Uterus (tissue), 4 donors: ENCODE results near the gene DIO3. TPM values are rescaled to one million over a fixed set of nuclear protein-coding genes. Genes with fewer than 3 reads are reported as not detected.

Experiments used
- DNase-seq, 2 donors: peaks; one replicate each; pipeline ENCODE4 v3.0.0-alpha.2; 2019 to 2020
- H3K27ac ChIP-seq, 2 donors: fragments of 200-600 bp; sonication (generic); 1 replicate in 1 of 2; 2 replicates in 1 of 2; pipeline ENCODE4 v1.5.1; 2016 to 2018
- H3K27me3 ChIP-seq, 2 donors: fragments of 200-600 bp; sonication (generic); one replicate each; pipeline ENCODE4 v1.5.1; 2018 to 2019; ENCODE audit warnings: control low read depth in 1 of 2
- H3K36me3 ChIP-seq, 2 donors: fragments of 200-600 bp; sonication (generic); one replicate each; pipeline ENCODE4 v1.5.1; 2019; ENCODE audit warnings: control low read depth in 1 of 2
- H3K4me1 ChIP-seq, 2 donors: fragments of 200-600 bp; sonication (generic); one replicate each; pipeline ENCODE4 v1.5.1; 2018 to 2019; ENCODE audit warnings: control low read depth in 1 of 2
- H3K4me3 ChIP-seq, 2 donors: fragments of 200-600 bp; sonication (generic); 1 replicate in 1 of 2; 2 replicates in 1 of 2; pipeline ENCODE4 v1.5.1; 2018 to 2019; ENCODE audit warnings: mild to moderate bottlenecking in 1 of 2
- H3K9me3 ChIP-seq, 2 donors: fragments of 200-600 bp; sonication (generic); one replicate each; pipeline ENCODE4 v1.5.1; 2019; ENCODE audit warnings: control low read depth in 1 of 2
- POLR2A ChIP-seq, 2 donors: fragments of 450-650 bp; IDR thresholded peaks; one replicate each; pipeline ENCODE4 v1.6.1; 2016; ENCODE audit warnings: antibody characterized with exemption in 2 of 2, mild to moderate bottlenecking in 1 of 2, moderate library complexity in 1 of 2
- intact Hi-C: fragments of 100-400 bp; cut with DNase I; formaldehyde crosslinking; loops from one replicate; pipeline ENCODE4 v1.15.1; 2023; ENCODE audit warnings: low total_unique reads
- total RNA-seq, 4 donors: library from RNA; depleted of rRNA in 3 of 4; stranded (reverse); fragments of >200 nt in 3 of 4; gene quantifications; one replicate each; pipeline versions ENCODE4 v1.1.0 to v1.2.4, GENCODE V29; 2014 to 2023
- TF ChIP-seq, protein P1 (sequence below), 4 experiments: fragments of 200-600 bp in 2 of 4; fragments of 450-650 bp in 2 of 4; sonication (generic) in 2 of 4; IDR thresholded peaks; one replicate each; pipeline ENCODE4 v1.5.1; 2016 to 2019; ENCODE audit warnings: antibody characterized with exemption in 4 of 4, mild to moderate bottlenecking in 2 of 4, moderate library complexity in 1 of 4
- donor health status: DM: yes; HTN: yes; CAD: no.

DIO3 gene
- total RNA-seq, 4 donors from 2014 or later = 0.26 to 9.0 (median 5.5) TPM

DNA sequence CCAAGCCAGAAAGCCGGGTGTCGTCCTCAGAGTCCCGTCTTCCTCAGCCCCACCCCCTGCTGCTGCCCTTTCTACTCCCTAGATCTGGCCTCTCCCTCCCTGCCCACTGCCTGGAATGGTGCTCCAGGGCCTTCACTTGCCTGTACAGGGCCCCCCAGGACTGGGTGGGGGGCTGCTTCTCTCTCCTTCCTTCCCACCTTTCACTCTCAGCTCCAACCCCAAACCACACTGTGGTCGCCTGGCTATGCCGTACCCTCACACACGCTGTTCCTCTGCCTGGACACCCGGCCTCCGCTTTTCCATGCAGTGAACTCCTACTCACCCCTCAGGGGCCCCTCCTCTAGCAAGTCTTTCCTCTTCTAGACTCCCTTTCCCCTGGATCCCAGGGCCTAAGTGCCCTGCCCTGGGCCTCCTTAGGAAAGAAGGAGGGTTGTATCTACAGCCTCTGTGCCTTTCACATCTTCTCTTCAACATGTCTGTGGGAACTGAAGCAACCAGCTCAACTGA lies 25.5 kb upstream of the DIO3 start:
- Histone ChIP-seq H3K9me3 (no peaks in the 10 kb centered on the region), H3K4me3 (no peak overlapping the region), H3K27me3 (no peaks in the 10 kb centered on the region), H3K36me3 (no peaks in the 10 kb centered on the region), H3K4me1 (no peaks in the 10 kb centered on the region), H3K27ac (no peak overlapping the region)
- intact Hi-C loops = no loop called here
- DNase-seq = no peak
- TF ChIP-seq POLR2A (IDR thresholded peaks at IDR 0.05) = no peak
- TF ChIP-seq, protein P1, sequence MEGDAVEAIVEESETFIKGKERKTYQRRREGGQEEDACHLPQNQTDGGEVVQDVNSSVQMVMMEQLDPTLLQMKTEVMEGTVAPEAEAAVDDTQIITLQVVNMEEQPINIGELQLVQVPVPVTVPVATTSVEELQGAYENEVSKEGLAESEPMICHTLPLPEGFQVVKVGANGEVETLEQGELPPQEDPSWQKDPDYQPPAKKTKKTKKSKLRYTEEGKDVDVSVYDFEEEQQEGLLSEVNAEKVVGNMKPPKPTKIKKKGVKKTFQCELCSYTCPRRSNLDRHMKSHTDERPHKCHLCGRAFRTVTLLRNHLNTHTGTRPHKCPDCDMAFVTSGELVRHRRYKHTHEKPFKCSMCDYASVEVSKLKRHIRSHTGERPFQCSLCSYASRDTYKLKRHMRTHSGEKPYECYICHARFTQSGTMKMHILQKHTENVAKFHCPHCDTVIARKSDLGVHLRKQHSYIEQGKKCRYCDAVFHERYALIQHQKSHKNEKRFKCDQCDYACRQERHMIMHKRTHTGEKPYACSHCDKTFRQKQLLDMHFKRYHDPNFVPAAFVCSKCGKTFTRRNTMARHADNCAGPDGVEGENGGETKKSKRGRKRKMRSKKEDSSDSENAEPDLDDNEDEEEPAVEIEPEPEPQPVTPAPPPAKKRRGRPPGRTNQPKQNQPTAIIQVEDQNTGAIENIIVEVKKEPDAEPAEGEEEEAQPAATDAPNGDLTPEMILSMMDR (IDR thresholded peaks at IDR 0.05) = no peak

DNA sequence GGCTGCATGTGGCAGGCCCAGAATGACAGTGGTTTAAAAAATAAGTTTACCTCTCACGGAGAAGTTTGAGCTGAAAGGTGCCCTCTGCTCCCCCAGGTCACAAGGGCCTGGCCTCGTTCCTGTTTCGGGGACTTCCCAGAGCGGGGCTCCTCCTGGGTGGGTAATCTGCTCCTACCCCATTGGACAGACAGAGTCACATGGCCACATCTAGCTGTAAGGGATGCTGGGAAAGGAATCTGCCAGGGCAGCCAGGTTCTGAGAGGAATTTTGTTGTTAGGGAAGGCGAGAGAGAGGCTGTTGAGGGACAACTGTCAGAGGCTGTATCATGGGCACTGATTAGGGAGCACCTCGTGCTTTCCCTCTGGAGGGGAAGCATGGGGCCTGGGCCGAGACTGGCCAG lies 24.0 kb upstream of the DIO3 start:
- intact Hi-C loops = no loop called here
- H3K4me3 ChIP-seq = no peak overlapping the region
- H3K27ac ChIP-seq = no peak overlapping the region
- H3K4me1 ChIP-seq = no peaks in the 10 kb centered on the region
- DNase-seq = no peak
- no peaks in the 10 kb centered on the region for H3K27me3 ChIP-seq
- no peaks in the 10 kb centered on the region for H3K36me3 ChIP-seq
- no peak for TF ChIP-seq POLR2A (IDR thresholded peaks at IDR 0.05)
- TF ChIP-seq, protein P1 (IDR thresholded peaks at IDR 0.05) = no peak
- no peaks in the 10 kb centered on the region for H3K9me3 ChIP-seq

DNA sequence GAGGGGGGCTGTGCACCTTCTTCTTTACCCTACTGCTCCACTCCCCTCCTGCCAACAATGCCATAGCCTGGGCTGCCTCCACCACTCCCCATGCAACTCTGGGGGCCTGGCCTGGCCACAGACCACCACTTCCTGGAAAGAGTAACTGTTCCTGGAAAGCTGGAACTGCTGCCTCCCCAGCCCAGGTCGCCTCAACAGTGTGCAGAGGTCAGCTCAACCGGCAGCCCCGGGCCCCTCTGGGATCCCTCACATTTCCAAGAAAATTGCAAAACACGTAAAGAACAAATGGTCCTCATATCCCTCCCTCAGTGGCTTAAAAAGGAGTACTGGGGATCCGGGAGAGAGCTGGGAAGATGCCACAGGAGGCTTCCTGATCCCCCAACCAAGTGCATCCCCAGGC lies 22.4 kb upstream of the DIO3 start:
- TF ChIP-seq, protein P1 (IDR thresholded peaks at IDR 0.05) = no peak
- no peak for TF ChIP-seq POLR2A (IDR thresholded peaks at IDR 0.05)
- Histone ChIP-seq H3K4me1 (no peaks in the 10 kb centered on the region), H3K4me3 (no peak overlapping the region), H3K27ac (no peak overlapping the region), H3K36me3 (no peaks in the 10 kb centered on the region), H3K9me3 (no peaks in the 10 kb centered on the region), H3K27me3 (no peaks in the 10 kb centered on the region)
- no peak for DNase-seq
- intact Hi-C loops = no loop called here

DNA sequence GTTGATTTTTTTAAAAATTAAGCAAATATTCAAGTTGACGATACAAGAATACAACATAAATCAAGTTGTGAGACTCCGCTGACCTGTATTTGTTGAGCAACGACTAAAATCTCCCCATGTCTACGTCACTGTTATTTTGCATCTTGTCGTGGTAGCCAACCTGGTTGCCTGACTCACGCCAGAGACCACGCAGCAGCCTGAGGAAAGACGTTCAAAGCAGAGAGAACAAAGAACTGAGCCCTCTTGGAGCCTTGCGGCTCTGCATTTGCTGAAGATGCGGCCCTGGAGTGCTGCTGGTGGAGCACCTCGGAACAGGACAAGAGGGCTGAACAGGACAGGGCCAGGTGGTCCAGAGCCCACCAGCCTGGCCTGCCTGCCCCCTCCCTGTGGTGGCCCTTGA lies 21.4 kb upstream of the DIO3 start:
- no peak for TF ChIP-seq POLR2A (IDR thresholded peaks at IDR 0.05)
- TF ChIP-seq, protein P1 (IDR thresholded peaks at IDR 0.05) = no peak
- Histone ChIP-seq H3K4me3 (no peak overlapping the region), H3K36me3 (no peaks in the 10 kb centered on the region), H3K4me1 (no peaks in the 10 kb centered on the region), H3K27ac (no peak overlapping the region), H3K9me3 (no peaks in the 10 kb centered on the region), H3K27me3 (no peaks in the 10 kb centered on the region)
- no peak for DNase-seq
- intact Hi-C loops = no loop called here

DNA sequence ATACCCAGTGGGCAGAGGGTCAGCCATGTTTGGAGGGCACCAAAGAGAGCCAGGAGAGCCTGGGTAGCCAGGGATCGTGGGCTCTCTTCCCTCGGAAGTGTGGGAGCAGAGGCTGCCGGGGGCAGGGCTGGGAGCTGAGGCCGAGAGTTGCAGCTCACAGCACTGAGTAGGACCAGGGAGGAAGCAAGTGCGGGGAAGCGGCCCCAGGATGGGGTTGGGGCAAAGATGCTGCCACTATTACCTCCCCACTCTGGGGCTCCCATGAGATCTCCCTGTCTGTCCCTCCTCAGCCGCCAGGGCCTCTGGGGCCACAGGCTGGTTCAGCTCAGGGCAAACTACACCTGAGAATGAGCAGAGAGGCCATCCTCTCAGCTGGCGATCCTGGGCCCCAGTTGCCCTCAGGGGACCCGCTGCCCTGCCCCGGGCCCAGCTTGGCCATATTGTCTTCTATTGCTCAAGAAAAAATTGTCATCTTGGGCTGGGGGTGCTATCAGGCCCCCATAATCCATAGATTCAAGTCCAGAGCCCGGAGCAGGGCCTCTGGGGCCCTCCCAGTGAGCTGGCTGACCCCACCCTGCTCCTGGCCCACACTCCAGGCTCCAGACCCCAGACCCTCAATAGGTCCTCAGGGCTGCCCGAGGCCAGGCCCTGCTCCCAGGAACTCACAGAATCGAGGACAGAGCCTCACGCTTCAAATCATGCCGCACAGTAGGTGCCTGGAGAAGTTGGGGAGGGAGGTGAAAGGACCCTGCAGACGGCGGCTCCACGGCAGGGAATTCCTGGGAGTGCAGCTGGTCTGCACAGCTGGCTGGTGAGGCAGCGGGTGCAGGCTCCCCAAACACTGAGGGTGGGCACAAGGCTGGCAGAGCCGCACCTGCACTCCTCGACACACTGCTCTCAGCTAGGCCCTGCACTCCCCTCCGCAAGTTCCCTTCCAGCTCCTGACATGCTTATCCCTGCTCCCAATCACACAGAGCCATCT lies 20.5 kb upstream of the DIO3 start:
- Histone ChIP-seq H3K27ac (no peak overlapping the region), H3K27me3 (no peaks in the 10 kb centered on the region), H3K9me3 (no peaks in the 10 kb centered on the region), H3K4me1 (no peaks in the 10 kb centered on the region), H3K4me3 (no peak overlapping the region), H3K36me3 (no peaks in the 10 kb centered on the region)
- TF ChIP-seq, protein P1 (IDR thresholded peaks at IDR 0.05) = no peak
- TF ChIP-seq POLR2A (IDR thresholded peaks at IDR 0.05) = no peak
- intact Hi-C loops = no loop called here
- no peak for DNase-seq
